GM04504 (cell line): ENCODE results near the gene GIMAP4.
"Not testable (repeated sequence)": the region's sequence is repeated elsewhere in the genome, so short reads cannot be mapped to it uniquely, and the experiment has no call there.

ENCODE experiments used
- DNase-seq: peaks from one replicate; pipeline ENCODE4 v3.0.0-alpha.2; 2012; ENCODE audit warnings: low read depth

GIMAP4 gene

GRCh38 chr7:150580638-150581394 lies 13.6 kb downstream of the GIMAP4 start:
- DNase-seq: no peak

DNA sequence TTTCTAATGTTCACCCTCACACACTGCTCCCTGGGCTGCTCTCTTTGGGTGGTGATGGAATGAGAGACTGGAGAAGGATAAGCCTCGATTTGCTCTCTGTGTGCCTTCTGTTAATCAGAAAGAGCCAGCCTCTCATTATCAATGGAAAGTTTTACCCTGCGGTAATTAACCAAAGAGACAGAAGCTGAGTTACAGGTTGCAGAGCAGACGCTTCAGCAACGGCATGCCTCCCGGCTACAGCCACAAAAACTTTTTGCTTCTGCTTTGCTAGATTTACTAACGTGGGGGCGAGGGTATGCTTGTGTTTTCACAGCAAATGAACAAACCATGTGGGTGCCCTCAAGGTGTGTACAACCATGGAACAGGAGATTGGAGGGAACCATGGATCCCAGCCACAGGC lies 18.0 kb downstream of the GIMAP4 start:
- DNase-seq: no peak

DNA sequence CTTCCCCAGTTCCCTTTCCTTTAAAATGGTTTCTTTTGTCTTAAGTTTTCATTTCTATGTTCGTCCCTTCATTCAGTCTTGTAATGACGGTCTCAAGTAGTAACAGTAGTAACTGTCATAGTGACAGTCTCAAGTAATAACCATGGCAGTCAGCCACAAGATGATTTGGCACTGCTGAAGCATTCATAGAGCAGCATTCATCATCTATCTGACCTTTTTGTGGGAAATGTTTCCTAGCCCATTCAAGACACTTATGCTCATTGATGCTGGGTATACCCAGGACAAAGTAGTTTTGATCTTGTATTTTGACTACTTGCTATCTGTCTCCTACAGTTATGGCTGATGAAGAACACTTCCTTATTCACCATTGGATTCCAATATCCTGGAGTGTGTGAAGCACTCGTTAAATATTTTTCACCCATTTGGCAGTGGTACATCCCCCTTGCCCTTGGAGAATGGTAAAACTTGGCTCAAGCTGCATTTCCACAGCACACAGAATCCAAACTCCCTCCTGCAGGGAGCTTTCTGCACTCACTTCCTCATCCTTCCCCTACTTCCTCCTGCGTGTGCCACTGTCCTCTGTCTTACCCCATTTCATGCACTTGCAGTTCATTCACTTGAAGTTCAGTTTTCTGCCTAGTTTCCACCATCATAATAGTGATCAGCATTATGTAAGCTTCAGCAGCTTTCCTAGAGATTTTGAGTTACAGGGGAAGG lies 19.0 kb downstream of the GIMAP4 start:
- DNase-seq: no peak

DNA sequence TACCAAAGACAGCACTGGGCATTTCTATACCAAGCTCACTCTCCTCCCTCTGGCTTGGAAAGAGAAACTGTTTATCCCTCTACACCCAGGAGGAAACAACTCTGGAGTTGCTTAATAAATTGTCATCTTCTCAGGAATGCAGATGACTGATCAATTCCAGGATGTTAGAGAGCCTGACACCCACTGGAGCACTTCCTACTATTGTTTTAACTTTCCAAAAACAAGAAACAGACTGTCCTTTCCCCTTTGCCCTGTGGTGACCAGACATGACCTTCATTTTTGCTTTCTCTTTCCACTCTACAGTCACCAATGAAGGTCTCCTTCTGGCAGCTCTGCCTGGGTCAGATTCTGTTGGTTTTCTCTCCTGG lies 19.6 kb downstream of the GIMAP4 start:
- DNase-seq: no peak

GRCh38 chr7:150587551-150587950 lies 20.4 kb downstream of the GIMAP4 start:
- no peak for DNase-seq

DNA sequence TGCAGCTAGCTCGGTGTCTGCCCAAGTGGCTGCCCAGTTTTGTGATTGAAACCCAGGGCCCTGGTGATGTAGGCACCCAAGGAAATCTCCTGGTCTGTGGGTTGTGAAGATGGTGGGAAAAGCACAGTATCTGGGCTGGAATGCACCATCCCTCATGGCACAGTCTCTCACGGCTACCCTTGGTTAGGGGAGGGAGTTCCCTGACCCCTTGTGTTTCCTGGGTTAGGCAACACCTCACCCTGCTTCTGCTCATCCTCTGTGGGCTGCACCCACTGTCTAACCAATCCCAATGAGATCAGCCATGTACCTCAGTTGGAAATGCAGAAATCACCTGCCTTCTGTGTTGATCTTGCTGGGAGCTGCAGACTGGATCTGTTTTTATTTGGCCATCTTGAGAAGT lies 27.6 kb downstream of the GIMAP4 start:
- DNase-seq: no peak

- DNase-seq: no peak
Observed at GRCh38 chr7:150595361-150595760, 28.2 kb downstream of the GIMAP4 start.

GRCh38 chr7:150603600-150603999 lies 36.4 kb downstream of the GIMAP4 start:
- not testable (repeated sequence) for DNase-seq

DNA sequence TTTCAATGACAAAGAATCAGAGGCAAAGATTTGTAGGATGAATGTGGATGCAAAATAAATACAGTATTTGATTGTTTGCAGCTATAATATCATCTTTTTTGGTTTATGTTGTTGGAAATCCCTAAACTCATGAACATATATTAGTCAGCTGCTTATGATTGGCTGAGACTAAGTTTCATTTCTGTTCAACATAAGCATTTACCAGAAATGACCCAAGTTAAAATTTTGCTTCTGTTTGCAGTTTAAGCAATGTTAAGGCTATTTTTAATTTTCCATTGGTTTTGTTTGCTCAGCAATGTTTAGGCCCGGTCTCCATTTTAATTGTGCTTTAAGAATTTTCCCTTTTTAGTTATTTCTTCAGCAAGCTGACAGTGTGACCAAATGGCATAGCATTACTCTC lies 43.0 kb downstream of the GIMAP4 start:
- no peak for DNase-seq

DNA sequence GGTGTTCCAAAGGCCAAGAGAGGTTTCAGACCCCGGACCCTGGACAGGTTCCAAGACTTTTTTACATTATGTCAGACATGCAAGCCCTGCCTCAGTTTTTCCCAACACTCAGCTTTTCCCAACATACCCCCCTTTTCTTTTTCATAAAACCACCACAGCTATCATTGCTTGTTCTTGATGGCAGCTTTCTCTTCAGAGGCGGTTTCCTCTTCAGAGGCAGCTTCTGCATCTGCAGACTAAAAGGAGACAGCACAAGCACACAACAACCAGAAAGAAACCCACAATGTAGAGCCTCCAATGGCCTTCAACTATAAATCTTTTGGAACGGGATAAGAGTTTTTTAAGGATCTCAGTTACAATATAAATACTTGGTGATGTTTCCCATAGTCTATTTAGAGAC lies 45.7 kb downstream of the GIMAP4 start:
- DNase-seq: no peak

DNA sequence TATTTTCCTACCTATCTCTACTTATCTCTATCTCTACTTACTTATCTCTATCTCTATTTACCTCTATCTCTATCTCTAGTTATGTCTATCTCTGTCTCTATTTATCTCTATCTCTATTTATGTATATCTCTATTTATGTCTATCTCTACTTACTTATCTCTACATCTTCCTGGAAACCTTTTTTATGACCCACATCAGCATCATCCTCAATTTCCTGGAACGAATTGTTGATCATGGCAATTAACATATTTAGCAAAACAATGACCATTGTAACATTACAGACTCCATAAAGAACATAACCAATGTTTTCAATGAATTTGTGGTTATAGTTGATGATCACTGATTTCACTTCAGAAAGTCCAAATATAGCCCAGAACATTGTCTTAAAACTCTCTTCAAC lies 46.7 kb downstream of the GIMAP4 start:
- DNase-seq: no peak

- DNase-seq: not testable (repeated sequence)
Observed at GRCh38 chr7:150614426-150614825, 47.2 kb downstream of the GIMAP4 start.

- DNase-seq: not testable (repeated sequence)
Observed at GRCh38 chr7:150615221-150615755, 48.1 kb downstream of the GIMAP4 start.

DNA sequence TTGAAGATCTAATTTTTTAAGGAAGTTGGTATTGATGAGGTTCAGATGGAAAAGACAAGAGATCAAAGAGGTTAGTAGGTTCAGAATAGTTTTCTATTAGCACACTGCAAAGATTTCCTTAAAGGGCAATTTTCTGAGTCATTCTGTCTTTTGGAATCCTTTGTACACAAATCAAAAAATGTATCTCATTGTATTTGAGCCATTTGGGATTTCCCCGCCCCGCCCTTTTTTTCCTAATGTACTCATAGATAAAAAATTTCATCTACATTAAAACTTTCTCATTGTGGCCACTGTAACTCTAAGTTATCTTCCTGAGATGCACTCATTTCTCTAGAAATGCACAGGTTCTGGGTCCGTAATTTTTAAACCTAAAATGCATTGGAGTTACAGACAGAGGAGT lies 52.9 kb downstream of the GIMAP4 start:
- no peak for DNase-seq

- no peak for DNase-seq
Observed at GRCh38 chr7:150620617-150621371, 53.6 kb downstream of the GIMAP4 start.

- no peak for DNase-seq
Observed at GRCh38 chr7:150621376-150621775, 54.2 kb downstream of the GIMAP4 start.
